Heart left ventricle (tissue), 13 donors: ENCODE measurements around the gene USP6NL.
"Not testable (repeated sequence)": the region's sequence is repeated elsewhere in the genome, so short reads cannot be mapped to it uniquely, and the experiment has no call there.

Source experiments
- POLR2A ChIP-seq, 2 donors: fragments of 450-650 bp; IDR thresholded peaks; one replicate each; pipeline ENCODE4 v1.6.1; 2017; ENCODE audit warnings: antibody characterized with exemption in 2 of 2, mild to moderate bottlenecking in 2 of 2, moderate library complexity in 2 of 2
- TF ChIP-seq, protein P1 (sequence below), 12 donors: fragments of 200-600 bp; sonication (generic) in 4 of 12; IDR thresholded peaks; one replicate each; pipeline versions ENCODE4 v1.5.0 to v1.8.0; 2018 to 2022; ENCODE audit warnings: antibody characterized with exemption in 12 of 12, mild to moderate bottlenecking in 5 of 12
- donor health status: ischemic (EF 13 %, LVEDD 7.1; RV severe dilation, severe dysfunction).
- donor health status: DM: no; HTN: yes; CAD: no.
- donor health status: DM: no; HTN: no; CAD: no.
- donor health status: ischemic (EF 25% LVEDD 6.9; RV normal size, moderate dysfunction).
- donor health status: ischemic (EF 25% LVEDD 5.7; RV mildly dilated, moderate dysfunction).
- donor health status: ischemic (EF 35%, LVEDD 5.7; RV mildly dilated, moderate dysfunction).
- donor health status: nonischemic (EF 11% LVEDD 7.7; RV severe dilation, severe dysfunction).
- donor health status: DM: yes; HTN: yes; CAD: no.
- donor health status: PGD.
- donor health status: ischemic (EF 29% LVEDD 5.4; RV normal size, mild dysfunction).
- donor health status: nonischemic (EF 23%, LVEDD 6.1; RV moderate dilation, normal function).

DNA sequence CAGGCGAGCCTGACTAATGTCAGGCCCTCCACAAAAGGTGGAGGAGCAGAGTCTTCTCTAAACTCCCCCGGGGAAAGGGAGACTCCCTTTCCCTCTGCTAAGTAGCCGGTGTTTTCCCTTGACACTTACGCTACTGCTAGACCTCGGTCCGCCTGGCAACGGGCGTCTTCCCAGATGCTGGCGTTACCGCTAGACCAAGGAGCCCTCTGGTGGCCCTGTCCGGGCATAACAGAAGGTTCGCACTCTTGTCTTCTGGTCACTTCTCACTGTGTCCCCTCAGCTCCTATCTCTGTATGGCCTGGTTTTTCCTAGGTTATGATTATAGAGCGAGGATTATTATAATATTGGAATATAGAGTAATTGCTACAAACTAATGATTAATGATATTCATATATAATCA, 116.5 kb downstream of the USP6NL start:
- TF ChIP-seq, protein P1, sequence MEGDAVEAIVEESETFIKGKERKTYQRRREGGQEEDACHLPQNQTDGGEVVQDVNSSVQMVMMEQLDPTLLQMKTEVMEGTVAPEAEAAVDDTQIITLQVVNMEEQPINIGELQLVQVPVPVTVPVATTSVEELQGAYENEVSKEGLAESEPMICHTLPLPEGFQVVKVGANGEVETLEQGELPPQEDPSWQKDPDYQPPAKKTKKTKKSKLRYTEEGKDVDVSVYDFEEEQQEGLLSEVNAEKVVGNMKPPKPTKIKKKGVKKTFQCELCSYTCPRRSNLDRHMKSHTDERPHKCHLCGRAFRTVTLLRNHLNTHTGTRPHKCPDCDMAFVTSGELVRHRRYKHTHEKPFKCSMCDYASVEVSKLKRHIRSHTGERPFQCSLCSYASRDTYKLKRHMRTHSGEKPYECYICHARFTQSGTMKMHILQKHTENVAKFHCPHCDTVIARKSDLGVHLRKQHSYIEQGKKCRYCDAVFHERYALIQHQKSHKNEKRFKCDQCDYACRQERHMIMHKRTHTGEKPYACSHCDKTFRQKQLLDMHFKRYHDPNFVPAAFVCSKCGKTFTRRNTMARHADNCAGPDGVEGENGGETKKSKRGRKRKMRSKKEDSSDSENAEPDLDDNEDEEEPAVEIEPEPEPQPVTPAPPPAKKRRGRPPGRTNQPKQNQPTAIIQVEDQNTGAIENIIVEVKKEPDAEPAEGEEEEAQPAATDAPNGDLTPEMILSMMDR (IDR thresholded peaks at IDR 0.05): peak in 11 of 12 donors; percentile 11 to 58 (median 41)
- TF ChIP-seq POLR2A (IDR thresholded peaks at IDR 0.05): not testable (repeated sequence)
